H1 (cell line): ENCODE measurements around the gene ARMC7.

Source experiments
- CTCF ChIP-seq, 3 experiments: IDR thresholded peaks; 1 replicate in 2 of 3; 2 replicates in 1 of 3; pipeline versions ENCODE4 v1.5.1 to v1.6.1; 2011; ENCODE audit warnings: low read length in 3 of 3, mild to moderate bottlenecking in 3 of 3, inconsistent platforms in 2 of 3, low read depth in 1 of 3, moderate library complexity in 1 of 3; ENCODE audit not compliant: insufficient read depth in 1 of 3; ENCODE audit errors: control extremely low read depth in 1 of 3
- EP300 ChIP-seq, 2 experiments: IDR thresholded peaks; 1 replicate in 1 of 2; 2 replicates in 1 of 2; pipeline ENCODE4 v1.6.1; 2011 to 2012; ENCODE audit warnings: low read depth in 2 of 2, low read length in 2 of 2, mild to moderate bottlenecking in 2 of 2, borderline replicate concordance in 1 of 2, inconsistent platforms in 1 of 2, moderate library complexity in 1 of 2
- EZH2 ChIP-seq: fragments of 200-600 bp; sonication (generic); IDR thresholded peaks from 2 replicates; pipeline ENCODE4 v1.7.1; 2012; ENCODE audit warnings: low read depth, mild to moderate bottlenecking, moderate library complexity, low read length, inconsistent platforms; ENCODE audit not compliant: severe bottlenecking
- POLR2A ChIP-seq, 2 experiments: IDR thresholded peaks; 1 replicate in 1 of 2; 2 replicates in 1 of 2; pipeline ENCODE4 v1.6.1; 2011; ENCODE audit warnings: low read depth in 2 of 2, low read length in 2 of 2, mild to moderate bottlenecking in 2 of 2; ENCODE audit errors: control extremely low read depth in 1 of 2
- POU5F1 ChIP-seq: IDR thresholded peaks from 2 replicates; pipeline ENCODE4 v1.6.1; 2011; ENCODE audit warnings: low read depth, mild to moderate bottlenecking, low read length, moderate library complexity
- RAD21 ChIP-seq, 2 experiments: IDR thresholded peaks in 1 of 2; conservative IDR thresholded peaks in 1 of 2; 2 replicates each; pipeline ENCODE4 v1.6.1; 2011; ENCODE audit warnings: low read depth in 2 of 2, low read length in 2 of 2, improper control_type of control experiment in 1 of 2, inconsistent platforms in 1 of 2, mild to moderate bottlenecking in 1 of 2, moderate library complexity in 1 of 2
- RNF2 ChIP-seq: fragments of 200-900, 300-1000 bp; sonication (generic); IDR thresholded peaks from 2 replicates; pipeline ENCODE4 v1.7.1; 2016; ENCODE audit warnings: borderline replicate concordance, low read depth, mild to moderate bottlenecking, antibody characterized with exemption, low read length; ENCODE audit not compliant: poor library complexity, severe bottlenecking; ENCODE audit errors: missing control alignments
- ZNF274 ChIP-seq: IDR thresholded peaks from 2 replicates; pipeline ENCODE4 v1.7.0; 2012; ENCODE audit warnings: low read length, borderline replicate concordance; ENCODE audit errors: extremely low read depth
- TF ChIP-seq, protein P1 (sequence below): IDR thresholded peaks from 2 replicates; pipeline ENCODE4 v1.6.1; 2012; ENCODE audit warnings: inconsistent platforms

- TF ChIP-seq POLR2A (IDR thresholded peaks at IDR 0.05; ENCODE audit: control extremely low read depth in 1 of 2, low read depth in 2 of 2, low read length in 2 of 2), result no peak
- no peak for TF ChIP-seq EZH2
- no peak for TF ChIP-seq RAD21 (IDR thresholded peaks at IDR 0.05 in 1 of 2, conservative IDR thresholded peaks at IDR 0.05 in 1 of 2; ENCODE audit: low read depth in 2 of 2, low read length in 2 of 2)
- TF ChIP-seq CTCF (IDR thresholded peaks at IDR 0.05; ENCODE audit: control extremely low read depth in 1 of 3, insufficient read depth in 1 of 3, low read depth in 1 of 3, low read length in 3 of 3), result no peak
- TF ChIP-seq, protein P1, sequence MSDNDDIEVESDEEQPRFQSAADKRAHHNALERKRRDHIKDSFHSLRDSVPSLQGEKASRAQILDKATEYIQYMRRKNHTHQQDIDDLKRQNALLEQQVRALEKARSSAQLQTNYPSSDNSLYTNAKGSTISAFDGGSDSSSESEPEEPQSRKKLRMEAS, result no peak
- no peak for TF ChIP-seq EP300 (IDR thresholded peaks at IDR 0.05; ENCODE audit: borderline replicate concordance in 1 of 2, low read depth in 2 of 2, low read length in 2 of 2)
- TF ChIP-seq POU5F1, result no peak
- TF ChIP-seq RNF2, result no peak
- TF ChIP-seq ZNF274, result no peak
These were observed 743 bp upstream of the ARMC7 start for GRCh38 chr17:75109046-75109406.
